ENCODE results near the gene NFKBIZ. TPM values are rescaled to one million over a fixed set of nuclear protein-coding genes. Genes with fewer than 3 reads are reported as not detected.

The NFKBIZ gene
- total and polyA plus RNA-seq, 9 of the 15 experiments (the other 6 are each of a cell fraction or from before 2014, with no cell fraction given): 1.2 to 13.7 (median 5.7) TPM

GRCh38 chr3:101827211-101828174 lies 21.8 kb upstream of the NFKBIZ start (continued):
- TF ChIP-seq ZBTB49 (CRISPR knock-in tag; IDR thresholded peaks at IDR 0.05; ENCODE audit: borderline replicate concordance) (no peak), SMAD3 (CRISPR knock-in tag; conservative IDR thresholded peaks at IDR 0.05) (no peak), ILK (tag; IDR thresholded peaks at IDR 0.05; ENCODE audit: borderline replicate concordance, low read depth) (no peak), CBFA2T3 (IDR thresholded peaks at IDR 0.05) (peak; percentile 73), FIP1L1 (IDR thresholded peaks at IDR 0.05; ENCODE audit: low read depth, low read length, poor library complexity, severe bottlenecking) (no peak), NFATC3 (IDR thresholded peaks at IDR 0.05) (no peak), PREB (CRISPR knock-in tag; IDR thresholded peaks at IDR 0.05) (no peak), ZNF507 (tag; conservative IDR thresholded peaks at IDR 0.05) (no peak), NFIC (IDR thresholded peaks at IDR 0.05) (peak; percentile 10; the same call in 1 of the 2 replicates), TSC22D4 (tag; IDR thresholded peaks at IDR 0.05) (no peak), NFE2 (IDR thresholded peaks at IDR 0.05; ENCODE audit: low read depth) (no peak), ZNF592 (IDR thresholded peaks at IDR 0.05) (peak; percentile 31; the same call in 1 of the 2 replicates), ZNF347 (CRISPR knock-in tag; IDR thresholded peaks at IDR 0.05; ENCODE audit: low read depth) (no peak), MAX (CRISPR knock-in tag; IDR thresholded peaks at IDR 0.05) (peak; percentile 62), ARID1B (IDR thresholded peaks at IDR 0.05) (peak; percentile 66), GTF2E2 (tag; IDR thresholded peaks at IDR 0.05) (no peak), DPF2 (IDR thresholded peaks at IDR 0.05) (peak; percentile 43), DNMT1 (IDR thresholded peaks at IDR 0.05) (no peak), SUPT5H (IDR thresholded peaks at IDR 0.05) (no peak), SNIP1 (IDR thresholded peaks at IDR 0.05; ENCODE audit: low read depth) (no peak), NCOA4 (IDR thresholded peaks at IDR 0.05; ENCODE audit: partially characterized antibody) (no peak), ZNF584 (CRISPR knock-in tag; IDR thresholded peaks at IDR 0.05; ENCODE audit: low read depth) (no peak)
